NCI-H345 (cell line): ENCODE measurements around the gene GRAMD1A.
"Not testable (repeated sequence)": the region's sequence is repeated elsewhere in the genome, so short reads cannot be mapped to it uniquely, and the experiment has no call there.

Source experiments
- DNase-seq: peaks from one replicate; lab custom pipeline; 2025; lab: John Stamatoyannopoulos, UW

Gene GRAMD1A

DNA sequence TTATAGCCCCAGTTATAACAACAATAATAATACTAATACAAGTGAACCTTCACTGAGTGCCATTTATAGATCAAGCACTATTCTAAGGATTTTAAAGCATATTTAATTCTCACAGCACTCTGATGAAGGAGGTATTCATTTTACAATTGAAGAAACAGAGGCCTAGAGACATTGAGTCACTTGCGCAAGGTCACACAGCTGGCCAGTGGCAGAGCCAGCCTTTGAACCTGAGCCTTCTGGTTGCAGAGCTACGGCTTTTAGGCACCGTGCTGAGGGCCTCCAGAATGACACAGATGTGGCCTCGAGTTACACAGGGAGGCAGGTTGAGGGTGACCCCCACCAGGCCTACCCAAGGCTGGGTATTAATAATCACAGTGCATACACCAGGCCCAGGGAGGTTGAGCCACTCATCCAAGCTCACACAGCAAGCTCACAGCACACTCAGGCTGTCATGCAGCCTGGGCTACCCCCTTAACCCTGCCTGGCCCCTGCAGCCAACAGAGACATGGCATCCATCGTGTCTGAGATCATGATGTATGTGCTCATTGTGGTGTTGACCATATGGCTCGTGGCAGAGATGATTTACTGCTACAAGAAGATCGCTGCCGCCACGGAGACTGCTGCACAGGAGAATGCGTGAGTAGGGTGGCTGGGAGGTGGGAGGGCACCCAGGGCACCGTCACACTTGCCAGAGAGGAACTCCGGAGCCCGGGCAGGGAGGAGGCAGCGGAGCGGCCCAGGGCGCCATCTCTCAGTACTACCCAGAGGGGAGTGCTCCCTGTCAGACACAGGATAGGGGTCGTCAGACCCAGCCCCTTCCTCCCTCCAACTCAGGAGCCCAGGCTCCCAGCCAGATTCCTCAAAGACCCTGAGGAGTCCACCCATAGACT lies 38.7 kb downstream of the GRAMD1A start:
- no peak for DNase-seq

DNA sequence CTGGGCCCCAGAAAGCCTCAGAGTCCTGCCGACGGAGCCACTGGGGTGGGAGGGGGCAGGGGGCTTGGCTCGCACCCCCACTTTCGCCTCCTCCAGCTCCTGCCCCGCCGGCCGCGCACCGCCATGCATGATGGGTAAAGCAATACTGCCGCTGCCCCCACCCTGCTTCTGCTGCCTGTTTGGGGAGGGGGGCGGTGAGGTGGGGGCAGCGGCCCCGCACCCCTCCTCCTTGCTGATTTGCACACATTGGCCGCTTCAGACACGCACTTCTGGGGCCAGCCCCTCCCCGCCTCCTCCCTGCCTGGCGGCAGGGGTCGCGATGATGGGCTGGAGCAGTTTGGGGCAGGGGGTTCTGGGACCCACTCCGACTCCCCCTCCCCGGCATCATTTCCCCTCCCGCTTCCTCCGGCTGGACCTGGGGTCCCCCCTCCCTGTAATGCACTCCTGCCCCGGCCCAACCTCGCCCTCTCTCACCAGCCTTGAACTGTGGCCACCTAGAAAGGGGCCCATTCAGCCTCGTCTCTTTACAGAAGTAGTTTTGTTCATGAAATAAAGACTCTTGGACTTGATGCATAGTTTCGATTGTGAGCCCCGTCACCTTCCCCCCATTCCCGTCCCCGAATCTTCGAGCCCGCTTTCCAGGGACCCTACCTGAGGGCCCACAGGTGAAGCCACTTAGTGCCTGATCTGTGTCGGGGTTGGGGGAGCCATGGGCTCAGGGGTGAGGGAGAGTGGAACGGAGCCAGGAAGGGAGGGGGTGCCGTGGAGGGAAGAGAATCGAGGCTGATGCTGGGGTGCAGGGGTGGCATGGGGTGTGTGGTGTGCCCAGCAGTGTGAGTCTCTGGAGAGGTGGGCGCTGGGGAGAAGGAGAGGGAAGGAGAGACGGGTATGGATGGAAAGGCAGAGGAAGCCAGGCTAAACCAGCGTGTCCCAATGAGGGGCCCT lies 40.0 kb downstream of the GRAMD1A start:
- DNase-seq: no peak

DNA sequence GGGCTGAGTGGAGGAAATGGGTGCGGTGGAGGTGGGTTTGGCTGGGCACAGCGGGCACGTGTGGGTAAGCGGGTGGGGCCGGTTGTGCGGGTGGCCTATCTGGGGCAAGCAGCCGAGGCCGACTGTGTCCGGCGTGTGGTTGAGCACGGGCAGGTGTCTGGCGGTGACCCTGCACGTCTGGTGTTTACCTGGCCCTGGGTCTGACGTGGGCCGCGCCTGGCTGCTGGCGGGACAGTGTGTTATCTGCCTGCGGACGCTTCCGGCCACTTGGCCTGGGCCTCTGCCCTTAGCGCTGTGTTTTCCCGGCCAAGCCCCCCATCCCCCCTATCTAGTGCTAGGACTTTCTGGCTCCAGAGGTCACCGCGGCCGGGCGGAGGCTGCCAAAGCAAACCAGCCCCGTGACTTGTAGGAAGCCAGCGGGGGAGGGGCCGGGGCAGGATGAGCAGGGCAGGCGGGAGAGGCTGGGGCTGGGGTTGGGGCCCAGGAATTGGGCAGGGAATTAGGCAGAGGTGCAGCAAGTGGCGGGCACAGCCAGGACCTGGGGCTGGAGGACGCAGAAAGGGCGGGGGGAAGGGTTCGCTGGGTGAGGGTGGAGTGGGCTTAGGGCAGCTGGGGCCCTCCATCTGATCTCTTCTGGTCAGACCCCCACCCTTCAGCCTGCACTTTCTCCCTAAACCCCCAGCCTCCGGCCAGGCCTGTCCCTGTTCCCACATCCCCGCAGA lies 40.9 kb downstream of the GRAMD1A start:
- no peak for DNase-seq

DNA sequence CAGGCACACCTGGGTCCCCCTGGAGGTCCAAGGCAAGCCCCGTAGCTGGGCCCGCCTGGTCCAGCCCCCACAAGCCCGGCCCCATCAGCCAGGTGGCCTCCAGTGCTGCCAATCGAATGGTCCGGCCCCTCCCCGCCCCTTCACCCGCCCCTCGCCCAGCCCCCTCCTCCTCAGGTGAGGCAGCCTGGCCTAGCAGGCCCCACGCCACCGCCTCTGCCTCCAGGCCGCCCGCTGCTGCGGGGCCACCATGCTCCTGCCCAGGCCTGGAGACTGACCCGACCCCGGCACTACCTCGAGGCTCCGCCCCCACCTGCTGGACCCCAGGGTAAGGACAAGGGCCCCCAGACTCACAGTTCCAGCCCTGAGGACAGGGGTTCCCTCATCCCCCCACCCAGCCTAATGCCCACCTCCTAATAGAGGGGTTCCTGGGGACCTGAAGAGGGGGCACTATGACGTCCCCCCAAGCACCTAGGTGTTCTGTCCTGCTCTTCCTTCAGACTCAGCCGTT lies 41.5 kb downstream of the GRAMD1A start, which contains the start of gene HPN:
Gene HPN, plus strand, starts transcription at position 174 of the 508 bp plus-strand sequence. CDS start 786 bp downstream, outside the sequence.
- no peak for DNase-seq

DNA sequence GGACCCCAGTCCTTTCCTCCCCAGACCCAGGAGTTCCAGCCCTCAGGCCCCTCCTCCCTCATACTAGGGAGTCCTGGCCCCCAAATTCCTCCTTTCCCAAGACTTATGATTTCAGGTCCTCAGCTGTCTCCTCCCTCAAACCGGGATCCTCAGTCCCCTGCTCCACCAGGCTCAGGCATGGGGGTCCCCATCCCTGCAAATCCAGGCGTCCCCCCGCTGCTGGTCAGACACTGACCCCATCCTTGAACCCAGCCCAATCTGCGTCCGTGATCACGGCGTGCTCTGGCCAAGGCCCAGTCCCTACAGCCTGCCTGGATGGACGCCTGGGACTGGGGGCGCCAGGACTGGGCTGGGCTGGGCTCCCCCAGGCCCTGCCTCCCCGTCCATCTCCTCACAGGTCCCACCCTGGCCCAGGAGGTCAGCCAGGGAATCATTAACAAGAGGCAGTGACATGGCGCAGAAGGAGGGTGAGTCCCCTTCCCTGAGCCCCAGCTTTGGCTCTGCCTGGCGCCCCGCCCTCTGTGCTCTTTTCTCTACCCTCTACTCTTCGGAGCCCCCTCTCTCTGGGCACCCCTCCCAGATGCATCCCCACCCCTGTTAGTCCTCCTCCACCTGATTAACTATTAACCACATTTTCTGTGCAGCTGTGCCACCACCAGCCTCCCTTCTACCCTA lies 42.1 kb downstream of the GRAMD1A start:
- no peak for DNase-seq

DNA sequence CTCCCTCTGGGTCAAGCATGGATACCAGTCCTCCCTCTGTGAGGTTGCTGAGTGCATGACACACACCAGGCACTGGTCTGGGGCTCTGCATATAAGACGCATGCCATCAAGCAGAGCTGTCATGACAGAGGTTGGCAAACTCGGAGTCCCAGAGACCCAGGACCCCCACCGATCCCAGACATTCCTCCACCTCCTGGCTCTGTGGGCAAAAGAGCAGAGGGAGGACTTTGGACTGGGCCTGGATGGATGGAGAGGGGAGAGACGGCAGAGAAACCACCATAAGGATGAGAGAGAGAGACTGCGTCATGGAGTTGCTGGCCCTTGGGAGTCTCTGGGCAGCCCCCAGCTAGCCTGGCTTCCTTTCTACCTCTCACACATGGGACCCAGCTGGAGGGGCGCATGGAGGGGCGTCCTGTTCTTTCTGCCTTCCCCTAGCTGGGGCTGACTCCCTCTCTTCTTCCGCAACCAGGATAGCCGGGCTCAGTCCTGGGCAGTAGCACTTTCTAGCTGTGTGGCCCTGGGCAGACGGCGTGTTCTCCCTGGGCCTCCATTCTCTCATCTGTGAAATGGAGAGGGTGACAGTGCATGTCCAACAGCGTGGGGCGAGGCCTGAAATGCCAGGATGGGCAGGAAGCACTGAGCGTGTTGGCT lies 43.0 kb downstream of the GRAMD1A start:
- no peak for DNase-seq

DNA sequence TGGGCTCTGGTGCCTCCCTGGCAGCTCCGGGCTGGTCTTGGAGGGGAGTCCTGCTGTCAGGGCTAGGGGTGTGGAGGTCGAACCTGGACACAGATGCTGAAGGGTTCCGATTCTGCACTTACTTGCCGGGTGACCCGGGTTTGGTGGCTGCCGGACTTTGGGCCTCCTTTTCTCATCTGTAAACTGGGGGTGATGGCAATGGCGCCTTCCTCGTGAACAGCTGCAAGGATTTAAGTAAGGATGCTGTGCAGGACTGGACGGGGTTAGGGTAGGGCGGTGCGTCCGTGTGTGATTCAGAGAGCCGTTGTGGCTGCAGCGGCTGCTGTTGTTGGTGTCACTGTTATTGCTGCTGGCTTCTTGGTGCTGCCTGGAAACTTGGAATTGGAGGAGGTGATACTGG lies 43.8 kb downstream of the GRAMD1A start:
- no peak for DNase-seq

DNA sequence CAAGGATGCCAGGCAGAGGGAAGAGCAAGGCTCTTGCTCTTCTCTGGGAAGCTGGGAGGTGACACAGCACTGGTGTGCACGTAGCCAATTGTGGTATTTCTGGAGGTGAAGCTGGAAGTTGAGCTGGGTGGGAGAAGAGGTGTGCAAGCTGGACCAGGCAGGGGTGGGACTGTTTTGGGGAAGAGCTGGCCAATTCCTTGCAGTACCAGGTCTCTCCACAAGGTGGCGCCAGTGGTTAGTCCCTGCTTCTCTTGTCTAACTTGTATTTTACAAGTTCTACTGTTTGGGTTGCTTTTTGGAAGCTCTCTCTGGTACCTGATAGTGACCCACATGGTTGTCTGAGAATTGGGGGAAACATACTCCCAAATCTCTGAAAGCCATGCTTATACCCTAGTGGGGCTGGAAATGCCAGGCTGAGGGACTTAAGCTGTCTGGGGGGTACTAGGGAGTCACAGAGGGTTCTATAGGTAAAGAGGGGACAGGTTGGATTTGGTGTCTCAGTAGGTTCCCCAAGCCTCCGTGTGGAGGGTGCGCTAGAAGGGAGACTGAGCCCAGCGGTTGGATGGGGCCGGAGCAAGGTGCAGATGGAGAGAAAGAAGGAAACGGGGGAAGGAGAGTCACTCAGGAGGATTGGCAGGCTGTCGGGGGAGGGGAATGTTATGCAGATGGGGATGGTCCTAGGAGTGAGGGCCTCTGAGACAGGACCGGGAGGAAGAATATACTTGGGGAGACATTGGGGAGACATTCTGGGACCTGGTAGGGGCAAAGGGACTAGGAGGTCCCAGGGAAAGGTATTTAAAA lies 44.4 kb downstream of the GRAMD1A start:
- DNase-seq: peak; percentile 57

DNA sequence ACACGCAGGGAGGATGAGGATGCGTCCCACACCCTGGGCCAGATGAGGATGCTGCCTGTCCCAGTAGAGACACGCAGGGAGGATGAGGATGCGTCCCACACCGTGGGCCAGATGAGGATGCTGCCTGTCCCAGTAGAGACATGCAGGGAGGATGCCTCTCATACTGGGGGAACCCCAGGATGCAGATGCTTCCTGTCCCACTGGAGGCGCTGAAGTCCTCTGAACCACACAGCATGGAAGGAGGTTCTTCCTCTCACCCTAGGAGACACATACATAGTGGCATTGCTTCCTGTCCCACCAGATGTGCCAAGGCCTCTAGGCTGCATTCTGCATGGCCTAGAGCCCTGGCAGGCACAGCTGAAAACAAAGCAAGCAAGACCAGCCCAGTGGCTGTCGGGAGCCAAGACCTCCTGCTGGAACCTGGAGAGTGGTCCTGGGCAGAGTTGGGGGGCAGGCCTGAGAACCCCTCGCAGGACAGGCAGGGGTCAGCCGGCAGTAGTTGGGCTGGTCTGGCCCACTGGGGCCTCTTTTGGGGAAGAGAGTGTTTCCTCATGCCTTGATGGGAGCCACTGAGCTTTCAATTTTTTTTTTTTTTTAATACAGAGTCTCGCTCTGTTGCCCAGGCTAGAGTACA lies 45.7 kb downstream of the GRAMD1A start:
- no peak for DNase-seq

DNA sequence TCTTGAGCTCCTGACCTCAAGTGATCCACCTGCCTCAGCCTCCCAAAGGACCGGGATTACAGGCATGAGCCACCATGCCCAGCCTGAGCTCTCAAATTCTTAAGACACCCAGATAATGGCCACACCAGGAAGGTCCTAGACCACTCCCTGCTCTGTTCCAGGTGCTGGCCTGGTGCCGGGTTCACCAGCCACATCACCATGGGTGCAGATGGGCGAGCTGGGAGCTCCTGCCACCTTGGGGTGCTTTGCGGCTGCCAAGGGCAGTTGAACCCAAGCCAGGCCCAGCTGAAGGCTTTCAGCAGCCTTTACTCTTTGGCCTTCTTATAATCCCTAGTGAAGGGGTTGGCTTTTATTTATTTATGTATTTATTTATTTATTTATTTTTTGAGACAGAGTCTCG lies 46.3 kb downstream of the GRAMD1A start:
- no peak for DNase-seq

DNA sequence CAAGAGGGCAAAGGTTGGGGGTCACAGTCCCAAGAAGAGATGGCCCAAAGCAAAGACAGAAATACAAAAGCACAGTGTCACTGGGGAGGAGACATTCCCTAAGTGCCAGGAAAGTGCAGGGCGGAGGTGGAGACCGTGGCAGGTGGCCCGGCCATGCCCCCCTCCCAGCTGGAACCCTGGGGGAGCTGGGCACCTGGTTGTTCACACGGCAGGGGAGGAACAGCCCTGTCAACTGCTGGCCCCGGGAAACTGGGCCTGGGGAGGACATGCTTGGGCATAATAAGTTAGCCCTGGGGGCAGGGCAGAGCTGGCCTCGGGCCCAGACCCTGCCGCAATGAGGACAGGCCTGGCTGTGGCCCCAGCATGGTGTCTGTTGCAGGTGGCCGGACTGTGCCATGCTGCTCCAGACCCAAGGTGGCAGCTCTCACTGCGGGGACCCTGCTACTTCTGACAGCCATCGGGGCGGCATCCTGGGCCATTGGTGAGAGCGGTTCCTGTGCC lies 48.8 kb downstream of the GRAMD1A start:
- DNase-seq: peak; percentile 80

DNA sequence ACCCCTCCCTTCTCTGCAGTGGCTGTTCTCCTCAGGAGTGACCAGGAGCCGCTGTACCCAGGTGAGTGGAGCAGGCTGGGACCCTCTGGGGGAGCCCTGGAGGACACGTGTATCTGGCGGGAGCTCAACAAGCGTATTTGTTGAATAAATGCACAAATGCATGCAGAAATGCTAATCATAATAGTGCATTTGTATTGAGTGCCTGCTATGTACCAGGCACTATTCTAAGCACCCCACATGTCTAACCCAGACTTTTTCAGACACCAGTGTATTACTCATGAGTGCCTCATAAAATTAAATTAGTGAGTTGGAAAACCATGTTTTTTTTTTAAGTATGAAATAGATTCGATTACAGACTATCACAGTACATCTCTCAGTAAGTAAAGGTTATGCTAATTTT lies 49.3 kb downstream of the GRAMD1A start:
- no peak for DNase-seq

DNA sequence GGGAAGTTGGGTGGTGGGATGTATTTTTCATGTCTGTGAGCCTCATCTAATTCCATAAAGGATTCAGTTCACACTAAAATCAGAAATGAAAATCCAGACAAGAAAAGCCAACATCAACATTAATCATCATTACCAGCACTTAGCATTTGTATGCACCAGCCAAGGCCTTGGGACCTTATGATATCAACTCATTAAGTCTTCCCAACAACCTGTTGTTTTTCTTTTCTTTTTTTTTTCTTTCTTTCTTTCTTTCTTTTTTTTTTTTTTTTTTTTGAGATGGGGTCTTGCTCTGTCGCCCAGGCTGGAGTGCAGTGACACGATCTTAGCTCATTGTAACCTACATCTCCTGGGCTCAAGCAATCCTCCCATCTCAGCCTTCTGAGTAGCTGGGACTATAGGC lies 50.5 kb downstream of the GRAMD1A start:
- not testable (repeated sequence) for DNase-seq

DNA sequence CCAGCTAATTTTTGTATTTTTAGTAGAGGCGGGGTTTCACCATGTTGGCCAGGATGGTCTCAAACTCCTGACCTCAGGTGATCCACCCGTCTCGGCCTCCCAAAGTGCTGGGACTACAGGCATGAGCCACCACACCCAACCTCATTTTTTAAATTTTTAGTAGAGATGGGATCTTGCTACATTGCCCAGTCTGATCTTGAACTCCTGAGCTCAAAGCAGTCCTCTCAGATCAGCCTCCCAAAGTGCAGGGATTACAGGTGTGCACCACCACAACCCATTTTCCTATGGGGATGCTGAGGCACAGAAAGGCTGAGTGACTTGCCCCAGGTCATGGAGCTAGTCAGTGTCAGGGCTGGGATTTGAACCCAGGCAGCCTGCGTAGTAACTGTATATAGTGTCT lies 51.1 kb downstream of the GRAMD1A start:
- DNase-seq: not testable (repeated sequence)

DNA sequence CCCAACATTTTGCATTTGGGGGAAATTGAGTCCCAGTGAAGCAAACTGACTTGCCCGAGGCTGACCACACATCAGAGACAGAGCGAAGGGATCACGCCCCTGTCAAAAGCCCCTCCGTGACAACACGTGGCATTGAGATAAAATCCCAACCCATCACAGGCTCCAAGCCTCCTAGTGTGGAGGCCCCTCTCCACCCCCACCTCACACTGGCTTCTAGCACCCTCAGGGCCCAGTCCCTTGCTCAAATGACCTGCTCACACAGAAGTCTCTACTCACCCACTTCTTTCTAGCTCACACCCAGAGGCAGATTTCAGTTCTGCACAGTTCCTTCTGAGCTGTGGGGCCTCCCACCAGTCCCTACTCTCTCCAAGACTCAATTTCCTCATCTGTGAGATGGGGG lies 51.7 kb downstream of the GRAMD1A start:
- no peak for DNase-seq

DNA sequence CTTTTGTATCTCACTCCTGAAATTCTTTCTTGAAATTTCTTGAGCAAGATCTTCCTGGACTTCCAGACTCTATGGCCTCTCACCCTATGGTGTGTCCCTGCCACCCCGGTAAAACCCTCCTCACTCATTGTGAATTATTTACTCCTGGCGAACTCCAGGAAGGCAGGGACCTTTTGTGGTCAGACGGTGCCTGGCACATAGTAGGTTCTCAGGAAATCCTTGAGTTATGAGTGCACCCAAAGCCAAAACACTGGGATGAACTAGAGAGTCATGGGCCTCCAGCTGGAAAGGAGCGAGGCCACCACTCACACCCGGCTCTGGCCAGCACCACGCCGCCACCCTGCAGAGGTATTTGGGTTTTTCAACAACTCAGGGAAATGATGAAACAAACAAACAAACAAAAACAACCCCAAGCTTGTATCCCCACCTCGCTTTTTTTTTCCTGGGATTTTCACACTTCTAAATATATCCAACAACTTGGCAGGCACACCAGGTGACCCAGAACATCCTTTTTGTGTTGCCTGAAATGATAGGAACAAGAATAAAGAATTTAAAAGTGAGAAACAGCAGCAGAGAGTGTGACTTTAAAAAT lies 52.6 kb downstream of the GRAMD1A start:
- no peak for DNase-seq

DNA sequence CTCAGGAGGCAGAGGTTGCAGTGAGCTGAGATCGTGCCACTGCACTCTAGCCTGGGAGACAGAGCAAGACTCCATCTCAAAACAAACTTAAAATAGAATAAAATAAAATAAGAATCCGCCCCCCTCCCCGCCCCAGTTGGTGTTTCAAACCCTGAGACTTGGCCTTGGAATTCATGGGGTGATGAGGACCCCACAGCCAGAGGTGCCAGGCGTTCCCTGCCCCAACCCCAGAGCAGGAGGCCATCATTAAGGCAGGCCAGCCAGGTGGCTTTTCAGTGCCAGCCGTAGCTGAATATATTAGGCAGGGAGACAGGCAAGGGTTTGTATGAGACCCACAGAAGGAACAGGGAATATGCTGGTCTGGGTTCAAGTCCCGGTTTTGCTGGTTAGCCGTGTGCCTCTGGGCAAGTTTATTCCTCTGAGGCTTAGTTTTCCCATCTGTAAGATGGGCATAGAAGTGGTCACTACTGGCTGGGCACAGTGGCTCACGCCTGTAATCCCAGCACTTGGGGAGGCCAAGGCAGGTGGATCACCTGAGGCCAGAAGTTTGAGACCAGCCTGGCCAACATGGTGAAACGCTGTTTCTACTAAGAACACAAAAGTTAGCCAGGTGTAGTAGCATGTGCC lies 53.7 kb downstream of the GRAMD1A start:
- DNase-seq: no peak

DNA sequence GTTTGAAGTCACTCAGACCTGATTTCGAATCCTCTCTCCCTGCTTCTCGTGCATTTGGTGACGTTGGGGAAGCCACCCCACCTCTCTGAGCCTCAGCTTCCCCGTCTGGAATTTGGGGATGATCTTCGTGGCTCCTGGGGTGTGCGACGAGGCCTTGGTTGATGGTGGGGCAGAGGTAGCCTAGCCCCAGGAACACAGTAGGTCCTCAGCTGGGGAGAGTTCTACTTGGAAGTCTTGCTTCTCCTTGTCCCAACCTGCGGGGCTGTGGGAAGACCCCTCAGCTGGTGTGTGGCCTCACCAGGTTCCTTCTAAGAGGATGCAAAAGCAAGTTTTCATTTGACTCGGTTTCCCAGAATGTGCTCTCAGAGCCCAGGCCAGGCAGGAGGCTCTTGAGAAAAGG lies 54.5 kb downstream of the GRAMD1A start:
- no peak for DNase-seq
